Keratinocyte (primary cell): ENCODE measurements around the gene FBXO34. TPM values are rescaled to one million over a fixed set of nuclear protein-coding genes. Genes with fewer than 3 reads are reported as not detected.

Source experiments
- DNase-seq: peaks from one replicate; pipeline ENCODE4 v3.0.0-alpha.2; 2011; ENCODE audit warnings: low read depth, missing footprints, low spot score
- FAIRE-seq: peaks from 2 replicates; lab custom pipeline; 2011; peaks lifted over from hg19 to GRCh38; lab: Jason Lieb, UNC
- H2AFZ ChIP-seq: 2 replicates; pipeline ENCODE4 v1.6.0; 2012; ENCODE audit warnings: low read length, control low read depth, inconsistent platforms; ENCODE audit not compliant: control insufficient read depth
- H3K27ac ChIP-seq: 2 replicates; pipeline ENCODE4 v1.5.1; 2011; ENCODE audit warnings: low read length; ENCODE audit not compliant: control insufficient read depth, insufficient read depth
- H3K27me3 ChIP-seq: 3 replicates; pipeline ENCODE4 v1.6.0; 2011; ENCODE audit warnings: low read length; ENCODE audit not compliant: control insufficient read depth, insufficient read depth; ENCODE audit errors: extremely low read depth
- H3K36me3 ChIP-seq, 2 experiments: 2 replicates in 1 of 2; 3 replicates in 1 of 2; pipeline ENCODE4 v1.5.1; 2011; ENCODE audit warnings: low read length in 2 of 2, mild to moderate bottlenecking in 1 of 2; ENCODE audit not compliant: control insufficient read depth in 2 of 2, insufficient read depth in 2 of 2; ENCODE audit errors: extremely low read depth in 1 of 2
- H3K4me1 ChIP-seq: 3 replicates; pipeline ENCODE4 v1.5.1; 2011; ENCODE audit warnings: low read length; ENCODE audit not compliant: control insufficient read depth, insufficient read depth; ENCODE audit errors: extremely low read depth
- H3K4me2 ChIP-seq: 3 replicates; pipeline ENCODE4 v1.6.0; 2011; ENCODE audit warnings: low read depth, low read length; ENCODE audit not compliant: control insufficient read depth, insufficient read depth; ENCODE audit errors: extremely low read depth
- H3K4me3 ChIP-seq, 3 experiments: fragments of 200-600 bp in 1 of 3; sonication (generic) in 1 of 3; 2 replicates in 2 of 3; 3 replicates in 1 of 3; pipeline ENCODE4 v1.5.1; 2011 to 2016; ENCODE audit warnings: low read length in 3 of 3, mild to moderate bottlenecking in 3 of 3, control low read depth in 2 of 3, inconsistent platforms in 1 of 3, low read depth in 1 of 3, mixed read lengths in 1 of 3, mixed run types in 1 of 3, moderate library complexity in 1 of 3; ENCODE audit not compliant: control insufficient read depth in 2 of 3, insufficient read depth in 2 of 3; ENCODE audit errors: extremely low read depth in 1 of 3
- H3K79me2 ChIP-seq: 2 replicates; pipeline ENCODE4 v1.6.0; 2012; ENCODE audit warnings: low read length; ENCODE audit not compliant: control insufficient read depth, insufficient read depth
- H3K9ac ChIP-seq: 3 replicates; pipeline ENCODE4 v1.6.0; 2011; ENCODE audit warnings: low read length; ENCODE audit not compliant: control insufficient read depth, insufficient read depth; ENCODE audit errors: extremely low read depth
- H3K9me1 ChIP-seq: 3 replicates; pipeline ENCODE4 v1.6.0; 2011; ENCODE audit warnings: low read length; ENCODE audit not compliant: control insufficient read depth, insufficient read depth; ENCODE audit errors: extremely low read depth
- H3K9me3 ChIP-seq: 2 replicates; pipeline ENCODE4 v1.5.1; 2012; ENCODE audit warnings: low read depth, low read length; ENCODE audit not compliant: control insufficient read depth
- H4K20me1 ChIP-seq: 3 replicates; pipeline ENCODE4 v1.6.0; 2011; ENCODE audit warnings: low read length; ENCODE audit not compliant: control insufficient read depth, insufficient read depth; ENCODE audit errors: extremely low read depth
- EZH2 ChIP-seq: IDR thresholded peaks from one replicate; pipeline ENCODE4 v1.6.1; 2012; ENCODE audit warnings: inconsistent platforms, mild to moderate bottlenecking, low read length, moderate library complexity
- dilution Hi-C: fragments of 300-500 bp; cut with MboI; formaldehyde crosslinking; loops from one replicate; pipeline ENCODE4 v1.7.0; 2020; ENCODE audit warnings: low sequenced_read_pairs; ENCODE audit not compliant: extremely low pct_ligation_motif_present
- polyA plus RNA-seq, 5 experiments: library from polyadenylated mRNA; depleted of rRNA in 3 of 5; stranded (reverse) in 3 of 5; stranded (forward) in 1 of 5; unstranded in 1 of 5; fragments of >200 nt; gene quantifications; 1 replicate in 1 of 5; 2 replicates in 3 of 5; 3 replicates in 1 of 5; pipeline versions ENCODE4 v1.2.1 to v1.2.3, GENCODE V29; 2011 to 2012; ENCODE audit warnings: missing spikeins in 2 of 5, low read depth in 1 of 5, low replicate concordance in 1 of 5
- TF ChIP-seq, protein P1 (sequence below), 3 experiments: IDR thresholded peaks in 1 of 3; conservative IDR thresholded peaks in 1 of 3; optimal IDR thresholded peaks in 1 of 3; 2 replicates in 2 of 3; 3 replicates in 1 of 3; pipeline versions ENCODE3 to v1.5.1; 2011; ENCODE audit warnings: low read length in 3 of 3, mild to moderate bottlenecking in 3 of 3, moderate library complexity in 2 of 3, control low read depth in 1 of 3, inconsistent platforms in 1 of 3; ENCODE audit not compliant: insufficient read depth in 2 of 3; ENCODE audit errors: extremely low read depth in 1 of 3

FBXO34 gene
- polyA plus RNA-seq, 1 donor (not counting 4 experiments of a cell fraction or from before 2014, with no cell fraction given), result 18.0 TPM

DNA sequence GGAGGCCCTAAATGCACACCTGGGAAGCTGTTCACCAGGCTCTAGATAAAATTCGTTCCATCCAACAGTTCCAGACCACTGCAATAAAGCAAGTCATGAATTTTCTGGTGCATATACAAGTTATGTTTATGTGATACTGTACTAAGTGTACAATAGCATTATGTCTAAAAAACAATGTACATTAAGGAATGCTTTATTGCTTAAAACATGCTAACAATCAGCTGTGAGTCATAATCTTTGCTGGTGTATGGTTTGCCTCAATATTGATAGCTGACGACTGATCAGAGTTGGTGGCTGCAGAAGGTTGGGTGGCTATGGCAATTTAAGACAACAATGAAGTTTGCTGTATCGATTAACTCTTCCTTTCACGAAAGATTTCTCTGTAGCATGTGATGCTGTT lies 88.1 kb downstream of the FBXO34 start:
- Histone ChIP-seq H3K27ac (no peak overlapping the region), H3K4me2 (no peak overlapping the region), H3K4me1 (peaks cover 3% of the 10 kb centered on the region), H2AFZ (no peak overlapping the region), H3K9me1 (peaks cover 2% of the 10 kb centered on the region), H3K9ac (no peak overlapping the region), H3K79me2 (no peaks in the 10 kb centered on the region), H3K9me3 (no peaks in the 10 kb centered on the region), H3K27me3 (no peaks in the 10 kb centered on the region), H3K4me3 (no peak overlapping the region), H3K36me3 (peaks cover 7 to 18% of the 10 kb centered on the region in 2 experiments), H4K20me1 (no peaks in the 10 kb centered on the region)
- dilution Hi-C loops, result no loop called here
- FAIRE-seq (no peak), DNase-seq (no peak)
- no peak for TF ChIP-seq EZH2
- TF ChIP-seq, protein P1, sequence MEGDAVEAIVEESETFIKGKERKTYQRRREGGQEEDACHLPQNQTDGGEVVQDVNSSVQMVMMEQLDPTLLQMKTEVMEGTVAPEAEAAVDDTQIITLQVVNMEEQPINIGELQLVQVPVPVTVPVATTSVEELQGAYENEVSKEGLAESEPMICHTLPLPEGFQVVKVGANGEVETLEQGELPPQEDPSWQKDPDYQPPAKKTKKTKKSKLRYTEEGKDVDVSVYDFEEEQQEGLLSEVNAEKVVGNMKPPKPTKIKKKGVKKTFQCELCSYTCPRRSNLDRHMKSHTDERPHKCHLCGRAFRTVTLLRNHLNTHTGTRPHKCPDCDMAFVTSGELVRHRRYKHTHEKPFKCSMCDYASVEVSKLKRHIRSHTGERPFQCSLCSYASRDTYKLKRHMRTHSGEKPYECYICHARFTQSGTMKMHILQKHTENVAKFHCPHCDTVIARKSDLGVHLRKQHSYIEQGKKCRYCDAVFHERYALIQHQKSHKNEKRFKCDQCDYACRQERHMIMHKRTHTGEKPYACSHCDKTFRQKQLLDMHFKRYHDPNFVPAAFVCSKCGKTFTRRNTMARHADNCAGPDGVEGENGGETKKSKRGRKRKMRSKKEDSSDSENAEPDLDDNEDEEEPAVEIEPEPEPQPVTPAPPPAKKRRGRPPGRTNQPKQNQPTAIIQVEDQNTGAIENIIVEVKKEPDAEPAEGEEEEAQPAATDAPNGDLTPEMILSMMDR (optimal IDR thresholded peaks at IDR 0.05 in 1 of 3, IDR thresholded peaks at IDR 0.05 in 1 of 3, conservative IDR thresholded peaks at IDR 0.05 in 1 of 3; ENCODE audit: extremely low read depth in 1 of 3, insufficient read depth in 2 of 3, low read length in 3 of 3), result no peak

DNA sequence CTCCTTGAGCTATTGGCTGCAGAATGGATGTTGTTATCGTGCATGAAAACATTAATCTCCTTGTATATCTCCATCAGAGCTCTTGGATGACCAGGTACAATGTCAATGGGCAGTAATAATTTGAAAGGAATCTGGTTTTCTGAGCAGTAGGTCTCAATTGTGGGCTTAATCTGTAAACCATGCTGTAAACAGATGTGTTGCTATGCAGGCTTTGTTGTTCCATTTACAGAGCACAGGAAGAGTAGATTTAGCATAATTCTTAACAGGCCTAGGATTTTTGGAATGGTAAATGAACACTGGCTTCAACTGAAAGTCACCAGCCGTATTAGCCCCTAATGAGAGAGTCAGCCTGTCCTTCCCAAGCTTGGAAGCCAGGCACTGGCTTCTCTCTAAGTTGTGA lies 90.0 kb downstream of the FBXO34 start:
- Histone ChIP-seq H3K27ac (no peak overlapping the region), H3K9ac (no peak overlapping the region), H2AFZ (no peak overlapping the region), H3K4me3 (no peak overlapping the region), H3K27me3 (no peaks in the 10 kb centered on the region), H3K36me3 (peaks cover 2 to 9% of the 10 kb centered on the region in 2 experiments), H3K79me2 (no peaks in the 10 kb centered on the region), H3K9me1 (no peaks in the 10 kb centered on the region), H3K4me2 (no peak overlapping the region), H3K9me3 (no peaks in the 10 kb centered on the region), H4K20me1 (no peaks in the 10 kb centered on the region), H3K4me1 (no peaks in the 10 kb centered on the region)
- FAIRE-seq (no peak), DNase-seq (no peak)
- no peak for TF ChIP-seq EZH2
- TF ChIP-seq, protein P1 (optimal IDR thresholded peaks at IDR 0.05 in 1 of 3, IDR thresholded peaks at IDR 0.05 in 1 of 3, conservative IDR thresholded peaks at IDR 0.05 in 1 of 3; ENCODE audit: extremely low read depth in 1 of 3, insufficient read depth in 2 of 3, low read length in 3 of 3), result no peak
- dilution Hi-C loops, result no loop called here
